ENCODE measurements around the gene DZIP1L. TPM values are rescaled to one million over a fixed set of nuclear protein-coding genes. Genes with fewer than 3 reads are reported as not detected.

The DZIP1L gene
- total RNA-seq, 2 donors from 2014 or later = not detected

- no peaks in the 10 kb centered on the region for H3K36me3 Mint-ChIP-seq (ENCODE audit: low read depth)
- H3K4me3 Mint-ChIP-seq = no peak overlapping the region
- no peak for ATAC-seq
- peaks cover 25% of the 10 kb centered on the region for H3K27me3 Mint-ChIP-seq
- no peak for DNase-seq
- H3K9me3 ChIP-seq (ENCODE audit: control insufficient read depth, low read length, poor library complexity, severe bottlenecking) = no peaks in the 10 kb centered on the region
- H3K4me1 Mint-ChIP-seq = no peaks in the 10 kb centered on the region
- H3K27ac Mint-ChIP-seq = no peak overlapping the region
These were observed 58.0 kb downstream of the DZIP1L start for GRCh38 chr3:138057384-138057783.

- no peaks in the 10 kb centered on the region for H3K36me3 Mint-ChIP-seq (ENCODE audit: low read depth)
- H3K4me1 Mint-ChIP-seq = no peaks in the 10 kb centered on the region
- H3K9me3 ChIP-seq (ENCODE audit: control insufficient read depth, low read length, poor library complexity, severe bottlenecking) = no peaks in the 10 kb centered on the region
- no peak overlapping the region for H3K4me3 Mint-ChIP-seq
- DNase-seq (no peak), ATAC-seq (no peak)
- H3K27me3 Mint-ChIP-seq = peaks cover 34% of the 10 kb centered on the region
- no peak overlapping the region for H3K27ac Mint-ChIP-seq
These were observed 61.4 kb downstream of the DZIP1L start for GRCh38 chr3:138054057-138054456.

GRCh38 chr3:138051947-138052802, 63.2 kb downstream of the DZIP1L start:
- no peak for DNase-seq
- Mint-ChIP-seq H3K36me3 (ENCODE audit: low read depth) (no peaks in the 10 kb centered on the region), H3K27ac (no peak overlapping the region)

GRCh38 chr3:138049157-138049919, 66.1 kb downstream of the DZIP1L start:
- Mint-ChIP-seq H3K4me1 (no peaks in the 10 kb centered on the region), H3K4me3 (no peak overlapping the region), H3K27ac (no peak overlapping the region), H3K36me3 (ENCODE audit: low read depth) (no peaks in the 10 kb centered on the region), H3K27me3 (peaks cover 32% of the 10 kb centered on the region)
- ATAC-seq (no peak), DNase-seq (no peak)
- H3K9me3 ChIP-seq (ENCODE audit: control insufficient read depth, low read length, poor library complexity, severe bottlenecking) = no peaks in the 10 kb centered on the region

More at GRCh38 chr3:138051947-138052802, 63.2 kb downstream of the DZIP1L start:
- no peaks in the 10 kb centered on the region for H3K9me3 ChIP-seq (ENCODE audit: control insufficient read depth, low read length, poor library complexity, severe bottlenecking)
- H3K4me1 Mint-ChIP-seq = no peaks in the 10 kb centered on the region
- no peak overlapping the region for H3K4me3 Mint-ChIP-seq
- H3K27me3 Mint-ChIP-seq = peaks cover 34% of the 10 kb centered on the region
- ATAC-seq = no peak

- no peak overlapping the region for H3K4me3 Mint-ChIP-seq
- no peaks in the 10 kb centered on the region for H3K4me1 Mint-ChIP-seq
- ATAC-seq = no peak
- DNase-seq = no peak
- peaks cover 24% of the 10 kb centered on the region for H3K27me3 Mint-ChIP-seq
- H3K36me3 Mint-ChIP-seq (ENCODE audit: low read depth) = no peaks in the 10 kb centered on the region
- no peak overlapping the region for H3K27ac Mint-ChIP-seq
- H3K9me3 ChIP-seq (ENCODE audit: control insufficient read depth, low read length, poor library complexity, severe bottlenecking) = no peaks in the 10 kb centered on the region
These were observed 67.7 kb downstream of the DZIP1L start for GRCh38 chr3:138047596-138048158.

GRCh38 chr3:138046955-138047354, 68.5 kb downstream of the DZIP1L start:
- DNase-seq = no peak
- H3K36me3 Mint-ChIP-seq (ENCODE audit: low read depth) = no peaks in the 10 kb centered on the region
- no peak for ATAC-seq
- no peaks in the 10 kb centered on the region for H3K4me1 Mint-ChIP-seq
- peaks cover 16% of the 10 kb centered on the region for H3K27me3 Mint-ChIP-seq
- H3K9me3 ChIP-seq (ENCODE audit: control insufficient read depth, low read length, poor library complexity, severe bottlenecking) = no peaks in the 10 kb centered on the region
- no peak overlapping the region for H3K27ac Mint-ChIP-seq
- H3K4me3 Mint-ChIP-seq = no peak overlapping the region

GRCh38 chr3:138046085-138046484, 69.3 kb downstream of the DZIP1L start:
- Mint-ChIP-seq H3K27me3 (peaks cover 13% of the 10 kb centered on the region), H3K4me3 (no peak overlapping the region), H3K36me3 (ENCODE audit: low read depth) (no peaks in the 10 kb centered on the region), H3K4me1 (no peaks in the 10 kb centered on the region), H3K27ac (no peak overlapping the region)
- DNase-seq (no peak), ATAC-seq (no peak)
- no peaks in the 10 kb centered on the region for H3K9me3 ChIP-seq (ENCODE audit: control insufficient read depth, low read length, poor library complexity, severe bottlenecking)

GRCh38 chr3:138043266-138044029, 72.0 kb downstream of the DZIP1L start:
- DNase-seq (no peak), ATAC-seq (no peak)
- H3K27ac Mint-ChIP-seq = no peak overlapping the region
- H3K36me3 Mint-ChIP-seq (ENCODE audit: low read depth) = no peaks in the 10 kb centered on the region
- H3K4me1 Mint-ChIP-seq = no peaks in the 10 kb centered on the region
- peaks cover 20% of the 10 kb centered on the region for H3K27me3 Mint-ChIP-seq
- H3K4me3 Mint-ChIP-seq = no peak overlapping the region
- no peaks in the 10 kb centered on the region for H3K9me3 ChIP-seq (ENCODE audit: control insufficient read depth, low read length, poor library complexity, severe bottlenecking)

GRCh38 chr3:138042043-138042442, 73.4 kb downstream of the DZIP1L start:
- H3K9me3 ChIP-seq (ENCODE audit: control insufficient read depth, low read length, poor library complexity, severe bottlenecking) = no peaks in the 10 kb centered on the region
- Mint-ChIP-seq H3K27me3 (peaks cover 29% of the 10 kb centered on the region), H3K4me1 (no peaks in the 10 kb centered on the region), H3K4me3 (no peak overlapping the region), H3K36me3 (ENCODE audit: low read depth) (no peaks in the 10 kb centered on the region), H3K27ac (no peak overlapping the region)
- no peak for DNase-seq
- no peak for ATAC-seq

- no peak for ATAC-seq
- no peak overlapping the region for H3K4me3 Mint-ChIP-seq
- peaks cover 24% of the 10 kb centered on the region for H3K27me3 Mint-ChIP-seq
- H3K9me3 ChIP-seq (ENCODE audit: control insufficient read depth, low read length, poor library complexity, severe bottlenecking) = no peaks in the 10 kb centered on the region
- H3K27ac Mint-ChIP-seq = no peak overlapping the region
- DNase-seq = no peak
- no peaks in the 10 kb centered on the region for H3K4me1 Mint-ChIP-seq
- H3K36me3 Mint-ChIP-seq (ENCODE audit: low read depth) = no peaks in the 10 kb centered on the region
These were observed 76.5 kb downstream of the DZIP1L start for GRCh38 chr3:138038725-138039462.

GRCh38 chr3:138036572-138036971, 78.8 kb downstream of the DZIP1L start:
- H3K4me3 Mint-ChIP-seq = no peak overlapping the region
- ATAC-seq (no peak), DNase-seq (no peak)
- peaks cover 41% of the 10 kb centered on the region for H3K27me3 Mint-ChIP-seq
- no peaks in the 10 kb centered on the region for H3K4me1 Mint-ChIP-seq
- H3K36me3 Mint-ChIP-seq (ENCODE audit: low read depth) = no peaks in the 10 kb centered on the region
- no peaks in the 10 kb centered on the region for H3K9me3 ChIP-seq (ENCODE audit: control insufficient read depth, low read length, poor library complexity, severe bottlenecking)
- H3K27ac Mint-ChIP-seq = no peak overlapping the region

GRCh38 chr3:138034918-138035317, 80.5 kb downstream of the DZIP1L start:
- no peak for ATAC-seq
- Mint-ChIP-seq H3K36me3 (ENCODE audit: low read depth) (no peaks in the 10 kb centered on the region), H3K4me1 (no peaks in the 10 kb centered on the region), H3K27me3 (peaks cover 38% of the 10 kb centered on the region), H3K27ac (no peak overlapping the region), H3K4me3 (no peak overlapping the region)
- H3K9me3 ChIP-seq (ENCODE audit: control insufficient read depth, low read length, poor library complexity, severe bottlenecking) = no peaks in the 10 kb centered on the region
- DNase-seq = no peak
